HEK293 (cell line): ENCODE data around the gene DHRS7B.

Experiments
- HOXA7 ChIP-seq: sonication (generic); formaldehyde crosslinking; IDR thresholded peaks from 2 replicates; pipeline ENCODE4 v1.8.1; 2022; ENCODE audit warnings: missing genetic modification reagents, borderline replicate concordance
- ZNF280D ChIP-seq: fragments of 450-650 bp; formaldehyde crosslinking; IDR thresholded peaks from 2 replicates; pipeline ENCODE4 v1.5.1; 2016; ENCODE audit warnings: missing biosample characterization, missing genetic modification characterization

GRCh38 chr17:21165922-21166594 is 39.3 kb downstream of the DHRS7B start:
- TF ChIP-seq ZNF280D (tag by site-specific recombination) (no peak), HOXA7 (CRISPR knock-in tag) (no peak)
